Measurements from ENCODE around the gene KCTD16.

KCTD16 gene

GRCh38 chr5:144166696-144167095, 4.0 kb upstream of the KCTD16 start:
- no peak for DNase-seq (ENCODE audit: low read depth)

- no peak for DNase-seq (ENCODE audit: low read depth)
Observed at GRCh38 chr5:144167998-144168397, 2.7 kb upstream of the KCTD16 start.

- DNase-seq (ENCODE audit: low read depth): no peak
Observed at GRCh38 chr5:144169904-144170275, 783 bp upstream of the KCTD16 start.

GRCh38 chr5:144173766-144174165, 3.1 kb downstream of the KCTD16 start:
- no peak for DNase-seq (ENCODE audit: low read depth)

- DNase-seq (ENCODE audit: low read depth): peak; percentile 20
Observed at GRCh38 chr5:144177548-144177947, 6.9 kb downstream of the KCTD16 start.

GRCh38 chr5:144179226-144179625, 8.6 kb downstream of the KCTD16 start:
- no peak for DNase-seq (ENCODE audit: low read depth)

GRCh38 chr5:144183254-144183889, 12.7 kb downstream of the KCTD16 start:
- no peak for DNase-seq (ENCODE audit: low read depth)

- peak; percentile 90 for DNase-seq (ENCODE audit: low read depth)
Observed at GRCh38 chr5:144187699-144188294, 17.1 kb downstream of the KCTD16 start.

- DNase-seq (ENCODE audit: low read depth): no peak
Observed at GRCh38 chr5:144189800-144190429, 19.2 kb downstream of the KCTD16 start.

- DNase-seq (ENCODE audit: low read depth): no peak
Observed at GRCh38 chr5:144191531-144191930, 20.9 kb downstream of the KCTD16 start.

GRCh38 chr5:144191998-144192397, 21.3 kb downstream of the KCTD16 start:
- no peak for DNase-seq (ENCODE audit: low read depth)

- DNase-seq (ENCODE audit: low read depth): no peak
Observed at GRCh38 chr5:144192661-144193060, 22.0 kb downstream of the KCTD16 start.

GRCh38 chr5:144194144-144194543, 23.5 kb downstream of the KCTD16 start:
- DNase-seq (ENCODE audit: low read depth): no peak

GRCh38 chr5:144195448-144195847, 24.8 kb downstream of the KCTD16 start:
- DNase-seq (ENCODE audit: low read depth): no peak

- DNase-seq (ENCODE audit: low read depth): no peak
Observed at GRCh38 chr5:144196612-144197011, 25.9 kb downstream of the KCTD16 start.

GRCh38 chr5:144198386-144198785, 27.7 kb downstream of the KCTD16 start:
- DNase-seq (ENCODE audit: low read depth): no peak

GRCh38 chr5:144201588-144201987, 30.9 kb downstream of the KCTD16 start:
- DNase-seq (ENCODE audit: low read depth): no peak

- DNase-seq (ENCODE audit: low read depth): no peak
Observed at GRCh38 chr5:144202072-144202471, 31.4 kb downstream of the KCTD16 start.

- no peak for DNase-seq (ENCODE audit: low read depth)
Observed at GRCh38 chr5:144202726-144203125, 32.1 kb downstream of the KCTD16 start.

- DNase-seq (ENCODE audit: low read depth): no peak
Observed at GRCh38 chr5:144203750-144204596, 33.3 kb downstream of the KCTD16 start.

GRCh38 chr5:144205141-144205551, 34.5 kb downstream of the KCTD16 start:
- DNase-seq (ENCODE audit: low read depth): no peak

- no peak for DNase-seq (ENCODE audit: low read depth)
Observed at GRCh38 chr5:144206141-144206540, 35.5 kb downstream of the KCTD16 start.
